ENCODE data around the gene IQGAP2. TPM values are rescaled to one million over a fixed set of nuclear protein-coding genes. Genes with fewer than 3 reads are reported as not detected.

The IQGAP2 gene
- total RNA-seq, 1 experiment from 2014 or later, result 8.3 TPM

- no peak for DNase-seq (ENCODE audit: low spot score)
Measured at GRCh38 chr5:76450054-76450453, 47.0 kb downstream of the IQGAP2 start.

DNA sequence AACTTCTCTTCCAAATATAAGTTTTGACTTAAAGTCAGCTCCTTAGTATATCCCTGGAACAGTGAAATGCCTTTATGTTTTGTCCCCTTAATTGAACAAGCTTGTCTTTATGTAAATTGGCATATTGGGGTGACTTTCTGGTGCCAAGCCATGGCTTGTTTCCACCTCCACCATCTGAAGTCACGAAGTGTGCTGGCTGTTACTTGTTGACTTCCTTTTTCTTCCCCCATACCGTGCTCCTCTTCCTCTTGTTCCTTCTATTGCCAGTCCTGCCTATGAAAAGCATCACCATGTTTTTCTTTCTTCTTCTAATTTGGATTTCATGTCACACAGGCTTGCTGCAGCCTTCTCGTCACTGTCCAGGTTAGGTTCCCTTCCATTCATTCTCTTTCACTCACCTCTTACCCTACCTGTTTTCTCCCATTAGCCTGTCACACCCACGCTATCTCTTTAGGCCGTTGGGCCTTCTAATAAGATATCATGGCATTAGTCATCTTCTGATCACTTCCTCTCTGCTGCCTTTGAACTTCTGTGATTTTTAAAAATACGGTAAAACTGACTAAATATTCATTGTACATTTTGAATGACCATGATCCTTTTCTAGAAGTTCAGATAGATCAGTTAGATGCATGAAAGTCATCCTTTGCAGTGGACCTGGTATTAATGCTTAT is 48.1 kb downstream of the IQGAP2 start:
- DNase-seq (ENCODE audit: low spot score), result no peak

DNA sequence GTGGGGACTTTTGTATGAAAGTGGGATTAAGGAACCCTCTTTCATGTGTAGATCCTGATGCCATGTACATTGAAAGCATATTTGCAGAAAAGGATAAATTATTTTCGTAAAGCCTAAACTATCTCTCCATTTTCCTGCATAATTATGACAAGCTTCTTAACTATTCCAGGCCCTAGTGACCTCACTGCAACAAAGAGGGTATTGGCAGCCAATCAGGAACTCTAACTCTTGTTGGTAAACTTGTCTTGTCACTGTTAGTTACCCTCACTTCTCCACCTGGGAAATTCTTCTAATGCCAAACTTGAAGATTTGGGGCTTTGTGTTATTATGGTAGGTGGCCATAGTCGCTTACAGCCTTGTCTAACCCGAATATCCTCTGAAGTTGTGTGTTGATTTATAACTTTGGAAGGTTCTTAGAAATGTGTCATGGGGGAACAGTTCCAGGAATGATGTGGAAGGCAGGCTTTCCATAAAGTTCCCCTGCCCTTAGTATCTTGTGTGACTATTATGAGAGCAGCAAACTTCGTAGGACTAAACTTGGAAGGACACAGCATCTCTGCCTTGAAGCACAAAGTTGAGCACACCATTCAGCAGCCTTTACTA is 52.5 kb downstream of the IQGAP2 start:
- no peak for DNase-seq (ENCODE audit: low spot score)

DNA sequence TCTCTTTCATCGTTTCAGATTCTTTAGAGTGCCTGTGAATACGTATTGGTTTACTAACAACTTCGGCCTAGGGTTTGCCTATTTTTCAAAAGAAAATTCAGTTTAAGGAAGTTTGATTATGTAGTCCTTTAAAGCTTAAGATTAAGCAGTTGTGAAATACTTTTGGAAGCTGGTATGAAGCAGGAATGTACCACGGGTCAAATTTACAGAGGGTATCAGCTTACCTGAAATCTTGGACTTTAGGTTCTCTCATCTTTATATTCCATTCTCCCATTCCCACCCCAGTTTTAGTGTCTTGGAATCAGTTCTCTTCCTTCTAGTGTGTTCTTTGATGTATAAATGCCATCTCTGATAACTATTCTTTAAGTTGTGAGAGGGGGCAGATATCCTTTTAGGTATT is 53.2 kb downstream of the IQGAP2 start:
- no peak for DNase-seq (ENCODE audit: low spot score)

DNA sequence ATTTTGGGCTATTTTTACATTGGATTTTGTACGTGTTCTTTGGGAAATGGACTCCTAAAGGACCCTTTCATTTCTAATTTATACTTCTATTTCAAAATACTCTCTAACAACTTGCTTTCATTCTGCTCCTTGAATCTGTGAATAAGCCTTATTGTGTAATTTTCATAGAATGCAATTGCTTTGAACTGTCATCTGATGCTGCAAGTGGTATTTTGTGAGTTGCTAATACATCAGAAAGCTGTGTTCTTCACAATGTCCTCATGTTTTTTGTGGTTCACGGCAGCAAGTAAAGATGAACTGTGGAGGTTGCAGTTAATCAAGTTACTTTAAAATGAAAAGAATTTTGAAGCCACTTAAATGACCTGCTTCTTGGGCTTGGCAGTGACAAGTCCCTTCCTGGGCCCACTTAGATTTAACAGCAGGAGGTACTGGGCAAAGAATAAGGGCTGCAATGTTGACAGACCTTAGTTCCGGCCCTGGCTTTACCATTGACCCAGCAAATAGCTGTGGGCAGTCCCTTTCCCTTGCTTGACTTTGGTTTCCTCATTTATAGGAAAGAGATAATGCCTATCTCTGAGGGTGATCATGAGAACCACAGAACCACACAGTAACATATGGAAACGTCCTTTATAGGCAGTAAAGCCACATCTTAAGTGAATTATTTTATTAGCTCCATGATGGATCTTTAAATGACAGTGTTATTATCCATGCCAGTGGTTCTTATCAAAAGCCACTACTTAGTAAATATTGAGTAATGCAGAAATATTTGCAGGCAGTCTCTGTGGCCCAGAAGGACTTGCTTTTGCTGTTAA is 54.8 kb downstream of the IQGAP2 start:
- DNase-seq (ENCODE audit: low spot score), result no peak

GRCh38 chr5:76458486-76458830 is 55.4 kb downstream of the IQGAP2 start:
- DNase-seq (ENCODE audit: low spot score), result no peak

- no peak for DNase-seq (ENCODE audit: low spot score)
Measured at GRCh38 chr5:76460104-76460503, 57.0 kb downstream of the IQGAP2 start.

GRCh38 chr5:76462097-76462667 is 59.1 kb downstream of the IQGAP2 start:
- no peak for DNase-seq (ENCODE audit: low spot score)

- no peak for DNase-seq (ENCODE audit: low spot score)
Measured at GRCh38 chr5:76467216-76467615, 64.1 kb downstream of the IQGAP2 start.

GRCh38 chr5:76468635-76469425 is 65.7 kb downstream of the IQGAP2 start:
- no peak for DNase-seq (ENCODE audit: low spot score)

DNA sequence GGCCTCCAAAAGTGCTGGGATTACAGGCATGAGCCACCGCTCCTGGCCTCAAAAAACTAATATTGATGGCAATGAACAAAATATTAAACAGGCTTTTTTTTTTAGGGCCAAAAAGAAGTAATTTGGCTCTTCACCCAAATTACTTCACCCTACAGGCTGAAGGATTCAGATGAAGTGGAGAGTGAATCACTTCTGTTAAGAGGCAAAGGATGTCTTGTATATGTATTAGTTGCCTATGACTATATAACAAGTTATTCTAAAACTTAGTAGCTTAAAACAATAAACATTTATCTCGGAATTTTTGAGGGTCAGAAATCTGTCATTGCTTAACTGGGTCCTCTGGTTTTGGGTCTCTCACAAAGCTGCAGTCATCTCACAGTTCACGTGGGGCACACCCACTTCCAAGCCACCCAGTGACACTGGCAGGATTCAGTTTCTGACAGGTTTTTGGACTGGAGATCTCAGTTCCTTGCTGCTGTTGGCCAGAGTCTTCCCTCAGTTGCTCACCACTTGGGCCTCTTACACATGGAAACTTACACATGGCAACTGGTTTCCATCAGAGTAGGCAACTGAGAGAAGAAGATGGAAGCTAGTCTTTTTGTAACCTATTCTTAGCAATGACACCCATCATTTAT is 66.7 kb downstream of the IQGAP2 start:
- DNase-seq (ENCODE audit: low spot score), result no peak

DNA sequence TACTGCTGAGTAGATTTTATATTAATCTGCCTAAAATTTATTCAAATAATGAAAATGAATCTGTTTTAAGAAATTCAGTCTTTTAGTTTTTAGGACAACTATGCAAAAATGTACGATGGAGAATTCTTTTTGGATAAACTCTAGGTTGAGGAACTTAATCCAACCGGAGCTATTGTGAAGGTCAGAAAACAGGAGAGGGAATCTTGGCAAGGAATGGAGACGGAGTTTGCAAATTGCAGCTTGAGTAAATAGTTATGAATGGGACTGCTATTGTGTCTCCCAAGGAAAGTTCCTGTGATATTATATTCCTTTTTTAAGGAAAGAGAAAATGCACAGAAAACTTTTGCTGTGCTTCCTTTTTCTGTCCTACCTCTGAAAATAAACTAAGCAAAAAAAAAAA is 67.9 kb downstream of the IQGAP2 start:
- no peak for DNase-seq (ENCODE audit: low spot score)

DNA sequence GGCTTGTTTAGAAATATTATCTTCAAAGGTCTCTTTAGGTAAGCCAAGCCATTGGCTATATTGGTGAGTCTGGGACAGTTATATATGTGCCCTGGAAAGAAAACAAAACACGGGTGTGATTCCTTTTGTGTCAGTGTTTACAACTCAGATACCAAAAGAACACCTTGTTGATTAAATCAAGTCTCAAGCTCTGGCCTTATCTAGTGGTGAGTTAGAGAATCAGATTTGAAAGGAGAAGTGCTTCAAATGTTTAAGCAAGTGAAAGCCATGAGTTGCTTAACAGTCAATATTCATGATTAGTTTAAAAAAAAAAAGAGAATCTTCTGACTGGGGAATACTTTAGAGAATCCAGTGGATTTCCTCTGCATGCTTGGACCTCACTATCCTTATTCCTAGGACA is 68.3 kb downstream of the IQGAP2 start:
- no peak for DNase-seq (ENCODE audit: low spot score)

- DNase-seq (ENCODE audit: low spot score), result no peak
Measured at GRCh38 chr5:76471987-76472334, 68.9 kb downstream of the IQGAP2 start.

GRCh38 chr5:76472335-76473008 is 69.4 kb downstream of the IQGAP2 start:
- DNase-seq (ENCODE audit: low spot score), result no peak

DNA sequence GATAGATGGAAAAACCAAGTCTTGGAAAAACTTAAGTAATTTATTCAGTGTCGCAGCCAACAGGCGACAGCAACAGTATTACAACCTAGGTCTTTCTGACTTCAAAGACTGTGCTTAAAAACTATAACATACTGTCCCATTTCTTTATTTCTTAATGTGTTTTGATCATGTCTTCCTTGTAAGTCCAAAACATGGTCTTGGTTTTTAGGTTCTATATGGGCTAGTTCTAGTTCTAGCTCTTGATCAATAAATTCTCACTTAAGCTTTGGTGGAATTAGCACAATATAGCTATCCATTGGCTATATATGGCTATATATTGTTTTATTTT is 69.9 kb downstream of the IQGAP2 start:
- no peak for DNase-seq (ENCODE audit: low spot score)

GRCh38 chr5:76473661-76474060 is 70.6 kb downstream of the IQGAP2 start:
- no peak for DNase-seq (ENCODE audit: low spot score)

DNA sequence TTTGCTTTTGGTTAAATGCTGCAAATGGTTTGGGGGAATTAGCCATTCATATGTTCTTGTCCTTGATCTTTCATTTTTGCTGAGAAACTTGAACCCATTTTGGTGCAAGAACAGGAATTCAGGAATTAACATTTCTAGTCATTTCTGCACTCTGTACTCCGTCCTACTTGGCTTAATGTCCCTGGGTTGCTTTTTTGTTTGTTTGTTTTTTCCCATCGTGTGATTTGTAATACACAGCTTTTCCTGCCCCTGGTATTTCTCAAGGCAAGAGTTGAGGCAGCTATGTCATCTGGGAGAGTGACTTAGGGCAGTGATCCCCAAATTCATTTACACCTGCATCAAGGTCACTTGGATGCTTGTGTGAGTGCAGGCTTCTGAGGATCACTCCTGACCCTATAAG is 71.3 kb downstream of the IQGAP2 start:
- no peak for DNase-seq (ENCODE audit: low spot score)

GRCh38 chr5:76475385-76475784 is 72.3 kb downstream of the IQGAP2 start:
- DNase-seq (ENCODE audit: low spot score), result no peak

- DNase-seq (ENCODE audit: low spot score), result no peak
Measured at GRCh38 chr5:76475936-76476335, 72.9 kb downstream of the IQGAP2 start.

GRCh38 chr5:76476474-76477038 is 73.5 kb downstream of the IQGAP2 start:
- no peak for DNase-seq (ENCODE audit: low spot score)

Data from A172 (cell line).